A673 (cell line): ENCODE results near the gene SOAT1. TPM values are rescaled to one million over a fixed set of nuclear protein-coding genes. Genes with fewer than 3 reads are reported as not detected.
"Not testable (repeated sequence)": the region's sequence is repeated elsewhere in the genome, so short reads cannot be mapped to it uniquely, and the experiment has no call there.

ENCODE experiments used
- BruUV-seq: library from RNA; stranded (reverse); fragments of 400-500 nt; replicated peaks from 2 replicates; lab custom pipeline; 2021; lab: Mats Ljungman, UMichigan
- CTCF ChIA-PET: fragments of 300-600 bp; sonication (Branson Sonifier 250); formaldehyde crosslinking; loops from one replicate; lab custom pipeline; 2022; ENCODE audit warnings: antibody characterized with exemption; lab: Charles Lee
- POLR2A ChIA-PET: fragments of 300-600 bp; sonication (Branson Sonifier 250); formaldehyde crosslinking; loops from one replicate; lab custom pipeline; 2022; ENCODE audit warnings: antibody characterized with exemption; ENCODE audit not compliant: low non-redundant PET; lab: Charles Lee
- DNase-seq: peaks from one replicate; pipeline ENCODE4 v3.0.0-alpha.2; 2015; ENCODE audit warnings: low spot score
- H3K27ac ChIP-seq: fragments of 200-600 bp; sonication (generic); 2 replicates; pipeline ENCODE4 v1.5.1; 2016; ENCODE audit warnings: mixed run types, low read depth, mild to moderate bottlenecking, mixed read lengths, antibody characterized with exemption, low read length; ENCODE audit not compliant: poor library complexity, severe bottlenecking
- H3K27me3 ChIP-seq: fragments of 200-600 bp; sonication (generic); replicated peaks from 2 replicates; pipeline ENCODE4 v1.6.1; 2017; ENCODE audit warnings: mixed run types, low read depth, mild to moderate bottlenecking, mixed read lengths, antibody characterized with exemption, low read length; ENCODE audit not compliant: insufficient read depth, poor library complexity
- H3K36me3 ChIP-seq: fragments of 200-600 bp; sonication (generic); 2 replicates; pipeline ENCODE4 v1.6.1; 2016; ENCODE audit warnings: mixed run types, mild to moderate bottlenecking, mixed read lengths, antibody characterized with exemption, low read length; ENCODE audit not compliant: insufficient read depth, poor library complexity, severe bottlenecking
- H3K4me1 ChIP-seq: fragments of 200-600 bp; sonication (generic); 2 replicates; pipeline ENCODE4 v1.6.1; 2017; ENCODE audit warnings: mixed run types, mild to moderate bottlenecking, mixed read lengths, antibody characterized with exemption, low read length; ENCODE audit not compliant: insufficient read depth, poor library complexity, severe bottlenecking
- H3K4me3 ChIP-seq: fragments of 200-600 bp; sonication (generic); 2 replicates; pipeline ENCODE4 v1.5.1; 2016; ENCODE audit warnings: low read depth, mixed run types, mild to moderate bottlenecking, mixed read lengths, low read length; ENCODE audit not compliant: poor library complexity, severe bottlenecking
- H3K9me3 ChIP-seq: fragments of 200-600 bp; sonication (generic); 2 replicates; pipeline ENCODE4 v1.6.1; 2016; ENCODE audit warnings: mixed run types, low read depth, mild to moderate bottlenecking, mixed read lengths, antibody characterized with exemption, low read length; ENCODE audit not compliant: poor library complexity, severe bottlenecking
- EZH2 ChIP-seq: fragments of 200-600 bp; sonication (generic); IDR thresholded peaks from 2 replicates; pipeline ENCODE4 v1.6.1; 2017; ENCODE audit warnings: borderline replicate concordance, low read depth, mild to moderate bottlenecking, mixed read lengths, antibody characterized with exemption, low read length; ENCODE audit not compliant: poor library complexity, severe bottlenecking
- intact Hi-C: fragments of 100-400 bp; cut with micrococcal nuclease; formaldehyde crosslinking; loops from one replicate; pipeline ENCODE4 v1.10.0; 2022; ENCODE audit not compliant: unreplicated experiment
- total RNA-seq: library from RNA; stranded (reverse); gene quantifications from 2 replicates; pipeline ENCODE4 v1.2.3, GENCODE V29; 2021
- TF ChIP-seq, protein P1 (sequence below): fragments of 300-800, 200-600 bp; sonication (generic); conservative IDR thresholded peaks from 2 replicates; pipeline ENCODE4 v1.5.1; 2017; ENCODE audit warnings: low read depth, mild to moderate bottlenecking, antibody characterized with exemption, low read length, moderate library complexity, mixed read lengths

Gene SOAT1
- total RNA-seq, 1 experiment from 2014 or later = 53.0 TPM

DNA sequence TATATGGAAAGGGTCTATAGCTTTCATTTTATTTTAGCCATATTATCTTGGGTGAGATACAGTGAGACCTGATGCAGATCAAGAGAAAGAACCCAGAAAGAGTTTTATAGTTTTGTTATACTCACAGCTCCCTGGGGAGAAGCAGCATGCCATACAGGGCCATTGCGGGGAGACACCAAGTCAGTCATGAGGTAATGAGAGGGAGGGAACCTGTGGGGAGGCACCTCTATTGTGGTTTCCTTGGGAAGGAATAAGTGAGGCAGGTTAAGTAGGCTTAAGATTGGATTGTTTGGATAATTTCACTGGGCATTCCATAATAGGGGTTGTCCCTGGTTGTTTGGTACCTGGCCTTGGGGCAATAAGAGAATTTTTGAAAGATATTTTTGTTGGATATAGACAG, 91.9 kb downstream of the SOAT1 start:
- no TSS peak for BruUV-seq
- TF ChIP-seq, protein P1, sequence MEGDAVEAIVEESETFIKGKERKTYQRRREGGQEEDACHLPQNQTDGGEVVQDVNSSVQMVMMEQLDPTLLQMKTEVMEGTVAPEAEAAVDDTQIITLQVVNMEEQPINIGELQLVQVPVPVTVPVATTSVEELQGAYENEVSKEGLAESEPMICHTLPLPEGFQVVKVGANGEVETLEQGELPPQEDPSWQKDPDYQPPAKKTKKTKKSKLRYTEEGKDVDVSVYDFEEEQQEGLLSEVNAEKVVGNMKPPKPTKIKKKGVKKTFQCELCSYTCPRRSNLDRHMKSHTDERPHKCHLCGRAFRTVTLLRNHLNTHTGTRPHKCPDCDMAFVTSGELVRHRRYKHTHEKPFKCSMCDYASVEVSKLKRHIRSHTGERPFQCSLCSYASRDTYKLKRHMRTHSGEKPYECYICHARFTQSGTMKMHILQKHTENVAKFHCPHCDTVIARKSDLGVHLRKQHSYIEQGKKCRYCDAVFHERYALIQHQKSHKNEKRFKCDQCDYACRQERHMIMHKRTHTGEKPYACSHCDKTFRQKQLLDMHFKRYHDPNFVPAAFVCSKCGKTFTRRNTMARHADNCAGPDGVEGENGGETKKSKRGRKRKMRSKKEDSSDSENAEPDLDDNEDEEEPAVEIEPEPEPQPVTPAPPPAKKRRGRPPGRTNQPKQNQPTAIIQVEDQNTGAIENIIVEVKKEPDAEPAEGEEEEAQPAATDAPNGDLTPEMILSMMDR = no peak
- TF ChIP-seq EZH2 = no peak
- Histone ChIP-seq H3K9me3 (no peaks in the 10 kb centered on the region), H3K27me3 (no peaks in the 10 kb centered on the region), H3K36me3 (no peaks in the 10 kb centered on the region), H3K27ac (no peak overlapping the region), H3K4me1 (no peaks in the 10 kb centered on the region), H3K4me3 (no peak overlapping the region)
- CTCF ChIA-PET = no interaction called here
- DNase-seq = no peak
- intact Hi-C loops = no loop called here
- POLR2A ChIA-PET = no interaction called here

DNA sequence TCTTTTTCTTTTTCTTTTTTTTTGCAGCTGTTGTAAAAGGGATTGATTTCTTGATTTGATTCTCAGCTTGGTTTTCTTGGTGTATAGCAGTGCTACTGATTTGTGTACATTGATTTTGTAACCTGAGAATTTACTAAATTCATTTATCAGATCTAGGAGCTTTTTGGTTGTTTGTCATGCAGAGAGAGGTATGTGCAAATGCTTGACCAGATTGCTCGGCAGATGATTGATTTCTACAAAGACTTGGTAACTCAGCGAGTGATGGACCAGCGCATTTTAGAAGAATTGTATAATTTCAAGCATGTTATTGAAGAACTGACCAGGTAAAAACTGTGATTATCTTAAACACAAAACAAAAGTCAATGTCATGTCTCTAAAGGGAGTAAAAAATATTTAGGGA, 100.1 kb downstream of the SOAT1 start:
- Histone ChIP-seq H3K4me1 (no peaks in the 10 kb centered on the region), H3K9me3 (peaks cover 5% of the 10 kb centered on the region), H3K36me3 (no peaks in the 10 kb centered on the region), H3K27ac (no peak overlapping the region), H3K27me3 (no peaks in the 10 kb centered on the region), H3K4me3 (no peak overlapping the region)
- no peak for TF ChIP-seq EZH2
- TF ChIP-seq, protein P1 = no peak
- POLR2A ChIA-PET = interaction anchor here (0.5 kb wide), 1 partner anchor 8 kb away, joined by 8 read pairs; no protein-coding TSS in a partner anchor
- intact Hi-C loops = no loop called here
- DNase-seq = no peak
- CTCF ChIA-PET = no interaction called here
- BruUV-seq = no TSS peak

DNA sequence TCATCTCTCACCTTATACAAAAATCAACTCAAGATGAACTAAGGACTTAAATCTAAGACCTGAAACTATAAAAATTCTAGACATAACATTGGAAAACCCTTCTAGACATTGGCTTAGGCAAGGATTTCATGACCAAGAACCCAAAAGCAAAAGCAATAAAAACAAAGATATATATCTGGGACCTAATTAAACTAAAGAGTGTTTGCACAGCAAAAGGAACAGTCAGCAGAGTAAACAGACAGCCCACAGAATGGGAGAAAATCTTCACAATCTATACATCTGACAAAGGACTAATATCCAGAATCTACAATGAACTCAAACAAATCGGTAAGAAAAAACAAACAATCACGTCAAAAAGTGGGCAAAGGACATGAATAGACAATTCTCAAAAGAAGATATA, 105.8 kb downstream of the SOAT1 start:
- CTCF ChIA-PET, DNase-seq, POLR2A ChIA-PET, BruUV-seq, H3K27me3 ChIP-seq, H3K27ac ChIP-seq, H3K9me3 ChIP-seq, intact Hi-C loops, H3K36me3 ChIP-seq, H3K4me3 ChIP-seq, H3K4me1 ChIP-seq: not testable (repeated sequence)

Other genes with a start within 250 kb of the SOAT1 start
- gene TOR3A, start 211.7 kb upstream of the SOAT1 start, total RNA-seq = 18.0 and 21.0 TPM in 2 replicates
- 23.6 and 27.9 TPM in 2 replicates for gene ABL2, start 64.1 kb upstream of the SOAT1 start, total RNA-seq
- 0.85 TPM in 1 of 2 replicates, not detected in the other for gene AXDND1, start 72.2 kb downstream of the SOAT1 start, total RNA-seq